Measurements from ENCODE around the gene NOXO1. TPM values are rescaled to one million over a fixed set of nuclear protein-coding genes. Genes with fewer than 3 reads are reported as not detected.

The NOXO1 gene
- polyA plus RNA-seq, 1 donor (not counting 4 experiments of a cell fraction or from before 2014, with no cell fraction given), result 0.38 TPM

GRCh38 chr16:1992704-1993317 is 11.5 kb upstream of the NOXO1 start:
- Histone ChIP-seq H3K4me1 (ENCODE audit: control insufficient read depth, extremely low read depth, insufficient read depth, low read length) (peaks cover 25% of the 10 kb centered on the region), H3K9me3 (ENCODE audit: control insufficient read depth, low read depth, low read length) (no peaks in the 10 kb centered on the region), H4K20me1 (ENCODE audit: control insufficient read depth, extremely low read depth, insufficient read depth, low read length) (peaks cover 3% of the 10 kb centered on the region), H2AFZ (ENCODE audit: control insufficient read depth, low read length) (no peak overlapping the region), H3K4me2 (ENCODE audit: control insufficient read depth, extremely low read depth, insufficient read depth, low read depth, low read length) (no peak overlapping the region), H3K9ac (ENCODE audit: control insufficient read depth, extremely low read depth, insufficient read depth, low read length) (no peak overlapping the region), H3K27ac (ENCODE audit: control insufficient read depth, insufficient read depth, low read length) (no peak overlapping the region), H3K9me1 (ENCODE audit: control insufficient read depth, extremely low read depth, insufficient read depth, low read length) (no peaks in the 10 kb centered on the region), H3K36me3 (ENCODE audit: control insufficient read depth in 2 of 2, extremely low read depth in 1 of 2, insufficient read depth in 2 of 2, low read length in 2 of 2) (peaks cover 7 to 13% of the 10 kb centered on the region in 2 experiments), H3K27me3 (ENCODE audit: control insufficient read depth, extremely low read depth, insufficient read depth, low read length) (peaks cover 30% of the 10 kb centered on the region), H3K4me3 (ENCODE audit: control insufficient read depth in 2 of 3, extremely low read depth in 1 of 3, insufficient read depth in 2 of 3, low read depth in 1 of 3, low read length in 3 of 3) (no peak overlapping the region), H3K79me2 (ENCODE audit: control insufficient read depth, insufficient read depth, low read length) (no peaks in the 10 kb centered on the region)
- TF ChIP-seq EZH2 (IDR thresholded peaks at IDR 0.05; ENCODE audit: low read length), result no peak
- TF ChIP-seq CTCF (optimal IDR thresholded peaks at IDR 0.05 in 1 of 3, IDR thresholded peaks at IDR 0.05 in 1 of 3, conservative IDR thresholded peaks at IDR 0.05 in 1 of 3; ENCODE audit: extremely low read depth in 1 of 3, insufficient read depth in 2 of 3, low read length in 3 of 3), result no peak
- FAIRE-seq (no peak), DNase-seq (ENCODE audit: low read depth, low spot score) (no peak)
- dilution Hi-C loops (cut with MboI; ENCODE audit: extremely low pct_ligation_motif_present, low sequenced_read_pairs), result no loop called here

DNA sequence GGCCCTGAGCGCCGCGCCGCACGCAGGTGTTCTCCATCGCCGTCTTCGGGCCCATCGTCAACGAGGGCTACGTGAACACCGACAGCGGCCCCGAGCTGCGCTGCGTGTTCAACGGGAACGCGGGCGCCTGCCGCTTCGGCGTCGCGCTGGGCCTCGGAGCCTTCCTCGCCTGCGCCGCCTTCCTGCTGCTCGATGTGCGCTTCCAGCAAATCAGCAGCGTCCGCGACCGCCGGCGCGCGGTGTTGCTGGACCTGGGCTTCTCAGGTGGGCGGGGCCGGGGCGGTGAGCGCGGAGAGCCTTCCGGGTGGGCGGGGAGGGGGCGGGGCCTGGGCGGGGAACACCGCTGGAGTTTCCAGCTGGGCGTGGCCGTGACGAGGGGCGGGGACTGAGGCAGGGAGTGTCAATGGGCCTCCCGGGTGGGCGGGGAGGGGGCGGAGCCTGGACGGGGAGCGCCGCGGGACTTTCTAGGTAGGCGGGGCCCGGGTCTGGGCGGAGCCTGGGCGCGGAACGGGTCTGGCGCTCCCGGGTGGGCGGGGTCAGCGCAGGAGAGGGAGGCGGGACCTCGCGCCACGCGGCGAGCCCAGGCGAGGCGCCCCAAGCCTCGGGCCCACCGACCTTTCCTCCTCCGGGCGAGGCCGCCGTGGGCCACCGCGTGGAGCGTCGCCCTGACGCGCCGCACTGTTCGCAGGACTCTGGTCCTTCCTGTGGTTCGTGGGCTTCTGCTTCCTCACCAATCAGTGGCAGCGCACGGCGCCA is 10.9 kb upstream of the NOXO1 start:
- Histone ChIP-seq H3K4me1 (ENCODE audit: control insufficient read depth, extremely low read depth, insufficient read depth, low read length) (peaks cover 25% of the 10 kb centered on the region), H3K27me3 (ENCODE audit: control insufficient read depth, extremely low read depth, insufficient read depth, low read length) (peaks cover 30% of the 10 kb centered on the region), H3K79me2 (ENCODE audit: control insufficient read depth, insufficient read depth, low read length) (no peaks in the 10 kb centered on the region), H3K9me1 (ENCODE audit: control insufficient read depth, extremely low read depth, insufficient read depth, low read length) (no peaks in the 10 kb centered on the region), H3K9me3 (ENCODE audit: control insufficient read depth, low read depth, low read length) (no peaks in the 10 kb centered on the region), H2AFZ (ENCODE audit: control insufficient read depth, low read length) (peak overlapping the region; percentile 88), H3K4me3 (ENCODE audit: control insufficient read depth in 2 of 3, extremely low read depth in 1 of 3, insufficient read depth in 2 of 3, low read depth in 1 of 3, low read length in 3 of 3) (peak overlapping the region in 2 of 3 experiments; percentile 23 to 43), H3K9ac (ENCODE audit: control insufficient read depth, extremely low read depth, insufficient read depth, low read length) (peak overlapping the region; percentile 37), H3K27ac (ENCODE audit: control insufficient read depth, insufficient read depth, low read length) (no peak overlapping the region), H3K36me3 (ENCODE audit: control insufficient read depth in 2 of 2, extremely low read depth in 1 of 2, insufficient read depth in 2 of 2, low read length in 2 of 2) (peaks cover 4 to 10% of the 10 kb centered on the region in 2 experiments), H3K4me2 (ENCODE audit: control insufficient read depth, extremely low read depth, insufficient read depth, low read depth, low read length) (peak overlapping the region; percentile 70), H4K20me1 (ENCODE audit: control insufficient read depth, extremely low read depth, insufficient read depth, low read length) (peaks cover 3% of the 10 kb centered on the region)
- no peak for DNase-seq (ENCODE audit: low read depth, low spot score)
- FAIRE-seq, result no peak
- no peak for TF ChIP-seq EZH2 (IDR thresholded peaks at IDR 0.05; ENCODE audit: low read length)
- peak in 1 of 3 experiments; percentile 5 for TF ChIP-seq CTCF (optimal IDR thresholded peaks at IDR 0.05 in 1 of 3, IDR thresholded peaks at IDR 0.05 in 1 of 3, conservative IDR thresholded peaks at IDR 0.05 in 1 of 3; ENCODE audit: extremely low read depth in 1 of 3, insufficient read depth in 2 of 3, low read length in 3 of 3)
- dilution Hi-C loops (cut with MboI; ENCODE audit: extremely low pct_ligation_motif_present, low sequenced_read_pairs), result no loop called here

Data from keratinocyte (primary cell).